ENCODE data around the gene MRPL9.

Gene MRPL9

DNA sequence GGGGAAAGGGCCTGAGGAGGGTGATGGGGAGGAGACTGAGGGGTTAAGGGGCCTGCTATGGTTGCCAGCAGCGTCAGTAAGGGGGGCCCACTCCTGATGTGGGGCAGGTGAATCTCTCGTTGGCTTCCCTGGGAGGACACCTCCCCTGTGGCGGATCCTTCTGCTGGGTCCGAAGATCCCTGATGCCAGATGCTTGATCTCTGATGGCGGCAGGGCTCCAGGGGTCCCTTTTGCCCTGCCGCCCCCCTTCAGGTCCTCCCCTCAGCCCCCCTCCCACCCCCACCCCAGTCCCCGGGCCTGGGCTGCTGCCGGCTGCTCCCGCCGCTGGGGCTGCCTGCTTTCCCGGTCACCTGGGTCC is 46.9 kb downstream of the MRPL9 start:
- DNase-seq (ENCODE audit: low read depth): no peak
- TF ChIP-seq POLR2A (IDR thresholded peaks at IDR 0.05; ENCODE audit: extremely low read depth, insufficient read length) (no peak), MYC (IDR thresholded peaks at IDR 0.05; ENCODE audit: low read depth, low read length) (no peak), CTCF (IDR thresholded peaks at IDR 0.05; ENCODE audit: low read depth, low read length) (no peak)
- TF ChIP-seq, protein P1, sequence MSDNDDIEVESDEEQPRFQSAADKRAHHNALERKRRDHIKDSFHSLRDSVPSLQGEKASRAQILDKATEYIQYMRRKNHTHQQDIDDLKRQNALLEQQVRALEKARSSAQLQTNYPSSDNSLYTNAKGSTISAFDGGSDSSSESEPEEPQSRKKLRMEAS (IDR thresholded peaks at IDR 0.05; ENCODE audit: low read depth, low read length): no peak
- H3K4me3 ChIP-seq (ENCODE audit: low read depth, low read length): no peak overlapping the region

DNA sequence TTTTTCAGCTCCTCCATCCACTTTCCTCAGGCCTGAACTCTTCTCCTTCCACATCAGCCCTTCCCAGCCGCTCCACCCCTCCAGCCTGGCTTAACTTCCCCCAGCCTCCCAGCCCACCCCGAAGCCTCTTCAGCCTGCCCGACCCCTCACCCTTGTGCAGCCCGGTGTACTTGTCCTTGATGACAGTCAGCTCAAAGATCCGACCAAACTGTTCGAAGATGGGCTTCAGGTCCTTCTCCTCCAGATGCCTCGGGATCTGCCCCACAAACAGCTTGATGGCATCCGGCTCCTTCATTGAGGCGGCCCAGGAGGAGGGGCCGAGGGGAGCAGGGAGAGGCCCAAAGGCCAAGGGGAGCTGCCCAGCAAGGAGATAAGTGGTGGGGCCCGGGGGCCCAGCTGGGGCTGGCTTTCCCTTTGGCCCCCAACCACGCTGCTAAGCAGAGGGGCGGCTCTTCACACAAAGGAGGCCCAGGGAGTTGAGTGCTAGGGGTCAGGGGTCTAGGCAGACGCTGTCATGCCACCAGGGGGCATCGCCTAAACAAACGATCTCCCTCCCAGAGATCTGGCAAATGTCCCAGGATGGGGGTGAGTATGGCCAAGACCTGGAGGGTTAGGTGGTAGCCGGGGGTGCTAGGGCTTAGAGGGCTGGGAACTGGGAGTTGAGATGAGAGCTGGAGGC is 47.4 kb downstream of the MRPL9 start:
- peak; percentile 33 for DNase-seq (ENCODE audit: low read depth)
- no peak overlapping the region for H3K4me3 ChIP-seq (ENCODE audit: low read depth, low read length)
- TF ChIP-seq MYC (IDR thresholded peaks at IDR 0.05; ENCODE audit: low read depth, low read length) (no peak), CTCF (IDR thresholded peaks at IDR 0.05; ENCODE audit: low read depth, low read length) (peak; percentile 8)

- H3K4me3 ChIP-seq (ENCODE audit: low read depth, low read length): no peak overlapping the region
- DNase-seq (ENCODE audit: low read depth): no peak
- TF ChIP-seq, protein P1 (IDR thresholded peaks at IDR 0.05; ENCODE audit: low read depth, low read length): no peak
- TF ChIP-seq POLR2A (IDR thresholded peaks at IDR 0.05; ENCODE audit: extremely low read depth, insufficient read length) (no peak), CTCF (IDR thresholded peaks at IDR 0.05; ENCODE audit: low read depth, low read length) (no peak), MYC (IDR thresholded peaks at IDR 0.05; ENCODE audit: low read depth, low read length) (no peak)
These were observed 48.2 kb downstream of the MRPL9 start for GRCh38 chr1:151714820-151715725.

- DNase-seq (ENCODE audit: low read depth): no peak
- no peak overlapping the region for H3K4me3 ChIP-seq (ENCODE audit: low read depth, low read length)
- TF ChIP-seq CTCF (IDR thresholded peaks at IDR 0.05; ENCODE audit: low read depth, low read length) (no peak), POLR2A (IDR thresholded peaks at IDR 0.05; ENCODE audit: extremely low read depth, insufficient read length) (no peak), MYC (IDR thresholded peaks at IDR 0.05; ENCODE audit: low read depth, low read length) (no peak)
- TF ChIP-seq, protein P1 (IDR thresholded peaks at IDR 0.05; ENCODE audit: low read depth, low read length): no peak
These were observed 49.4 kb downstream of the MRPL9 start for GRCh38 chr1:151713874-151714273.

DNA sequence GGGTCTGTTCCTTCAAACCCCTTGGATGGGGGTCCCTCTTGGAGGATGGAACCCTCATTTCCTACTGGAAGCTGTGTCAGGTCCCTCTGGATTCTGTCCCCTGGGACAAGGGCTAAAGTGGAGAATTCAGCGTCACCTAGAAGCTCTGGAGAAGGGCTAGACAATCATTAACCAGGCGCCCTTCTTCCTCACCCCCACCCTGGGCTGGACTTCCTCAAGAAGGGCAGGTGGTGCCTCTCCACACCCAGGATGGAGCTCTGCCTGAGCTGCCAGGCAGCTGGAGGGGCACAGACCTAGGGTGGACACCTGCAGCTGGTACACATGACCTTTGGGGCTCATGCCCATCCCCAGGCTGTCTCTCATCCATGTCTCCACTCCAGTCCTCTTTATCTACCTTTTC is 50.3 kb downstream of the MRPL9 start:
- H3K4me3 ChIP-seq (ENCODE audit: low read depth, low read length): no peak overlapping the region
- DNase-seq (ENCODE audit: low read depth): no peak

More for the DNA sequence above, 50.3 kb downstream of the MRPL9 start:
- TF ChIP-seq MYC (IDR thresholded peaks at IDR 0.05; ENCODE audit: low read depth, low read length) (no peak), CTCF (IDR thresholded peaks at IDR 0.05; ENCODE audit: low read depth, low read length) (no peak), POLR2A (IDR thresholded peaks at IDR 0.05; ENCODE audit: extremely low read depth, insufficient read length) (no peak)
- TF ChIP-seq, protein P1 (IDR thresholded peaks at IDR 0.05; ENCODE audit: low read depth, low read length): no peak
